HepG2 (cell line): Measurements from ENCODE around the gene ZFAND3. TPM values are rescaled to one million over a fixed set of nuclear protein-coding genes. Genes with fewer than 3 reads are reported as not detected.

Experiments used
- FOXA3 ChIP-seq: IDR thresholded peaks from 2 replicates; pipeline ENCODE4 v1.6.1; 2016; ENCODE audit warnings: missing genetic modification reagents, missing compliant biosample characterization
- FOXK2 ChIP-seq: fragments of 450-650 bp; IDR thresholded peaks from 2 replicates; pipeline ENCODE4 v1.6.1; 2016
- FOXM1 ChIP-seq: sonication (generic); formaldehyde crosslinking; IDR thresholded peaks from 2 replicates; pipeline ENCODE4 v1.5.0; 2020; ENCODE audit warnings: missing genetic modification reagents
- HNRNPL ChIP-seq: fragments of 200-400 bp; formaldehyde crosslinking; IDR thresholded peaks from 2 replicates; pipeline ENCODE4 v1.6.1; 2017; ENCODE audit warnings: mild to moderate bottlenecking, low read depth, low read length
- ISX ChIP-seq: sonication (generic); formaldehyde crosslinking; conservative IDR thresholded peaks from 2 replicates; pipeline ENCODE4 v1.5.0; 2020; ENCODE audit warnings: missing genetic modification reagents
- KMT2A ChIP-seq: sonication (generic); formaldehyde crosslinking; IDR thresholded peaks from 2 replicates; pipeline ENCODE4 v1.4.0; 2020; ENCODE audit warnings: missing genetic modification reagents
- MAFF ChIP-seq: IDR thresholded peaks from 2 replicates; pipeline ENCODE4 v1.6.1; 2011; ENCODE audit warnings: low read depth, low read length, improper control_type of control experiment
- PPARG ChIP-seq: conservative IDR thresholded peaks from 2 replicates; pipeline ENCODE4 v1.6.1; 2016; ENCODE audit warnings: missing biosample characterization, missing genetic modification reagents
- RBAK ChIP-seq: sonication (generic); formaldehyde crosslinking; IDR thresholded peaks from 2 replicates; pipeline ENCODE4 v1.5.1; 2020; ENCODE audit warnings: mild to moderate bottlenecking, missing genetic modification reagents
- SAFB2 ChIP-seq: sonication (generic); formaldehyde crosslinking; IDR thresholded peaks from 2 replicates; pipeline ENCODE4 v1.5.1; 2020; ENCODE audit warnings: missing genetic modification reagents, low read depth, mild to moderate bottlenecking, borderline replicate concordance
- SRSF1 ChIP-seq: fragments of 200-400 bp; formaldehyde crosslinking; optimal IDR thresholded peaks from 2 replicates; pipeline ENCODE3; 2017; ENCODE audit warnings: mild to moderate bottlenecking, low read depth, low read length, moderate library complexity
- TGIF2 ChIP-seq: IDR thresholded peaks from 2 replicates; pipeline ENCODE4 v1.6.1; 2016; ENCODE audit warnings: control low read depth, missing compliant biosample characterization
- ZC3H13 ChIP-seq: sonication (generic); formaldehyde crosslinking; IDR thresholded peaks from 2 replicates; pipeline ENCODE4 v1.8.1; 2023; ENCODE audit warnings: mild to moderate bottlenecking, missing genetic modification reagents, moderate library complexity
- ZNF230 ChIP-seq: sonication (generic); formaldehyde crosslinking; IDR thresholded peaks from 2 replicates; pipeline ENCODE4 v1.4.0; 2020; ENCODE audit warnings: mild to moderate bottlenecking, missing genetic modification reagents
- ZNF256 ChIP-seq: sonication (generic); formaldehyde crosslinking; conservative IDR thresholded peaks from 2 replicates; pipeline ENCODE4 v1.4.0; 2020; ENCODE audit warnings: missing genetic modification reagents
- ZNF430 ChIP-seq: sonication (generic); formaldehyde crosslinking; IDR thresholded peaks from 2 replicates; pipeline ENCODE4 v1.9.0; 2021; ENCODE audit warnings: mild to moderate bottlenecking, missing genetic modification reagents
- ZNF431 ChIP-seq: sonication (generic); formaldehyde crosslinking; IDR thresholded peaks from 2 replicates; pipeline ENCODE4 v1.9.0; 2022; ENCODE audit warnings: missing genetic modification reagents, low read depth, mild to moderate bottlenecking, borderline replicate concordance
- ZNF530 ChIP-seq: sonication (generic); formaldehyde crosslinking; IDR thresholded peaks from 2 replicates; pipeline ENCODE4 v1.5.0; 2020; ENCODE audit warnings: low read depth, mild to moderate bottlenecking, missing genetic modification reagents
- ZNF615 ChIP-seq: sonication (generic); formaldehyde crosslinking; IDR thresholded peaks from 2 replicates; pipeline ENCODE4 v1.5.0; 2020; ENCODE audit warnings: mild to moderate bottlenecking, missing genetic modification reagents, borderline replicate concordance
- ZNF660 ChIP-seq: sonication (generic); formaldehyde crosslinking; IDR thresholded peaks from 2 replicates; pipeline ENCODE4 v1.5.1; 2020; ENCODE audit warnings: mild to moderate bottlenecking, low read depth, missing genetic modification reagents, borderline replicate concordance
- ZNF782 ChIP-seq: sonication (generic); formaldehyde crosslinking; IDR thresholded peaks from 2 replicates; pipeline ENCODE4 v1.4.0; 2020; ENCODE audit warnings: missing genetic modification reagents, mild to moderate bottlenecking, borderline replicate concordance
- ZNF792 ChIP-seq: IDR thresholded peaks from 2 replicates; pipeline ENCODE4 v1.6.1; 2016
- ZNF841 ChIP-seq: sonication (generic); formaldehyde crosslinking; IDR thresholded peaks from 2 replicates; pipeline ENCODE4 v1.8.1; 2023; ENCODE audit warnings: missing genetic modification reagents, borderline replicate concordance
- polyA plus RNA-seq, 8 experiments: library from polyadenylated mRNA; depleted of rRNA in 3 of 8; stranded (reverse) in 7 of 8; unstranded in 1 of 8; fragments of >200 nt; fragmentation: Illumina TruSeq in 4 of 8; extraction: Trizol in 4 of 8; gene quantifications; 2 replicates each; pipeline versions ENCODE4 v1.2.1 to v1.2.3, GENCODE V29; 2011 to 2016; ENCODE audit warnings: low read depth in 4 of 8, missing spikeins in 1 of 8, mixed read lengths in 1 of 8; ENCODE audit not compliant: insufficient read depth in 1 of 8
- total RNA-seq, 5 experiments: library from RNA; depleted of rRNA; stranded (reverse); fragments of >200 nt; fragmentation: Illumina TruSeq; extraction: Trizol; gene quantifications; 2 replicates each; pipeline ENCODE4 v1.2.3, GENCODE V29; 2016; ENCODE audit warnings: low read depth in 1 of 5
- TF ChIP-seq, protein P1 (sequence below): sonication (generic); formaldehyde crosslinking; IDR thresholded peaks from 2 replicates; pipeline ENCODE4 v1.5.0; 2020; ENCODE audit warnings: mild to moderate bottlenecking, missing genetic modification reagents, borderline replicate concordance
- TF ChIP-seq, protein P2 (sequence below): fragments of 450-650 bp; IDR thresholded peaks from 2 replicates; pipeline ENCODE4 v1.6.1; 2016
- TF ChIP-seq, protein P3 (sequence below): sonication (generic); formaldehyde crosslinking; IDR thresholded peaks from 2 replicates; pipeline ENCODE4 v1.8.0; 2022; ENCODE audit warnings: mild to moderate bottlenecking, missing genetic modification reagents, moderate library complexity

The ZFAND3 gene
- total and polyA plus RNA-seq, 2 of the 13 experiments (the other 11 are each of a cell fraction or from before 2014, with no cell fraction given) = 16.4 to 17.1 TPM

DNA sequence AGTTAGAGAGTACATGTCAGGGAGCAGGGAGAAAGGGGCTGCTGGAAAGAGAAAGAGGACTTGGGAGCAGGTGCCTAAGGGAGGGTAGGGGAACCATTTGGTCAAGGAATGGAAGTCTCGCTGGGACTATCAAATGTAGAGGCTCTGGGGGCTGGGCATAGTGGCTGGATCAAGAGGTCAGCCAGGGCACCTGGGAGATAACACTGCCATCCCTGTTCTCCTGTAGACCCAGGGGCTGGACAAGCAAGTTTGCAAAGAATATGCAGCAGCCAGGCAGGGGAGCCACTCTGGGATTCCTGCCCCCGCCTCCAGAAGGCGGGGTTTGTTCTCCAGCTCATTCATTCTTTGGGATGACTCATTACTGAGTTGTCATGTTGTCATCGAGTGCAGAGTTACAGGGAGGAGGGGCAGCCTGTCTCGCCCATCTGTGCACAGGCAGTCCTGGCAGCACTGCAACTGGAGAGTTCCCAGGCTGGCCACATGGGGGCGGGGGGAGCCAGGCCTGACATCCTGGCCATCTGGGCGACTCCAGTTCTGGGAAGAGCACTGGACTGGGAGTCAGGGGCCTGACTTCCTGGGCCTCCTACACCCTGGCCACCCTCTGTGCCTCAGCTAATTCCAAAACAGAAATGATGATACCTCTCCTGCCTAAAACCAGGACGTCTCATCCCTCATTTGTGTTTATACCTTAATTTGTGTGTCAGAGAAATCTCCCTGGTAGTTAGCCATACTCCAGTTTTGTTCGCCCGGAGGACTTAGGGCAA, 28.2 kb upstream of the ZFAND3 start (continued):
- TF ChIP-seq, protein P1, sequence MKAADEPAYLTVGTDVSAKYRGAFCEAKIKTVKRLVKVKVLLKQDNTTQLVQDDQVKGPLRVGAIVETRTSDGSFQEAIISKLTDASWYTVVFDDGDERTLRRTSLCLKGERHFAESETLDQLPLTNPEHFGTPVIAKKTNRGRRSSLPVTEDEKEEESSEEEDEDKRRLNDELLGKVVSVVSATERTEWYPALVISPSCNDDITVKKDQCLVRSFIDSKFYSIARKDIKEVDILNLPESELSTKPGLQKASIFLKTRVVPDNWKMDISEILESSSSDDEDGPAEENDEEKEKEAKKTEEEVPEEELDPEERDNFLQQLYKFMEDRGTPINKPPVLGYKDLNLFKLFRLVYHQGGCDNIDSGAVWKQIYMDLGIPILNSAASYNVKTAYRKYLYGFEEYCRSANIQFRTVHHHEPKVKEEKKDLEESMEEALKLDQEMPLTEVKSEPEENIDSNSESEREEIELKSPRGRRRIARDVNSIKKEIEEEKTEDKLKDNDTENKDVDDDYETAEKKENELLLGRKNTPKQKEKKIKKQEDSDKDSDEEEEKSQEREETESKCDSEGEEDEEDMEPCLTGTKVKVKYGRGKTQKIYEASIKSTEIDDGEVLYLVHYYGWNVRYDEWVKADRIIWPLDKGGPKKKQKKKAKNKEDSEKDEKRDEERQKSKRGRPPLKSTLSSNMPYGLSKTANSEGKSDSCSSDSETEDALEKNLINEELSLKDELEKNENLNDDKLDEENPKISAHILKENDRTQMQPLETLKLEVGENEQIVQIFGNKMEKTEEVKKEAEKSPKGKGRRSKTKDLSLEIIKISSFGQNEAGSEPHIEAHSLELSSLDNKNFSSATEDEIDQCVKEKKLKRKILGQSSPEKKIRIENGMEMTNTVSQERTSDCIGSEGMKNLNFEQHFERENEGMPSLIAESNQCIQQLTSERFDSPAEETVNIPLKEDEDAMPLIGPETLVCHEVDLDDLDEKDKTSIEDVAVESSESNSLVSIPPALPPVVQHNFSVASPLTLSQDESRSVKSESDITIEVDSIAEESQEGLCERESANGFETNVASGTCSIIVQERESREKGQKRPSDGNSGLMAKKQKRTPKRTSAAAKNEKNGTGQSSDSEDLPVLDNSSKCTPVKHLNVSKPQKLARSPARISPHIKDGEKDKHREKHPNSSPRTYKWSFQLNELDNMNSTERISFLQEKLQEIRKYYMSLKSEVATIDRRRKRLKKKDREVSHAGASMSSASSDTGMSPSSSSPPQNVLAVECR = peak; percentile 82; the same call in 1 of the 2 replicates
- TF ChIP-seq KMT2A = peak; percentile 50; the same call in 1 of the 2 replicates
- TF ChIP-seq ZNF530 (CRISPR knock-in tag) = no peak
- peak; percentile 59; the same call in 1 of the 2 replicates for TF ChIP-seq ZNF430 (CRISPR knock-in tag)
- TF ChIP-seq, protein P2, sequence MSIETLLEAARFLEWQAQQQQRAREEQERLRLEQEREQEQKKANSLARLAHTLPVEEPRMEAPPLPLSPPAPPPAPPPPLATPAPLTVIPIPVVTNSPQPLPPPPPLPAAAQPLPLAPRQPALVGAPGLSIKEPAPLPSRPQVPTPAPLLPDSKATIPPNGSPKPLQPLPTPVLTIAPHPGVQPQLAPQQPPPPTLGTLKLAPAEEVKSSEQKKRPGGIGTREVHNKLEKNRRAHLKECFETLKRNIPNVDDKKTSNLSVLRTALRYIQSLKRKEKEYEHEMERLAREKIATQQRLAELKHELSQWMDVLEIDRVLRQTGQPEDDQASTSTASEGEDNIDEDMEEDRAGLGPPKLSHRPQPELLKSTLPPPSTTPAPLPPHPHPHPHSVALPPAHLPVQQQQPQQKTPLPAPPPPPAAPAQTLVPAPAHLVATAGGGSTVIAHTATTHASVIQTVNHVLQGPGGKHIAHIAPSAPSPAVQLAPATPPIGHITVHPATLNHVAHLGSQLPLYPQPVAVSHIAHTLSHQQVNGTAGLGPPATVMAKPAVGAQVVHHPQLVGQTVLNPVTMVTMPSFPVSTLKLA = no peak
- peak; percentile 96 for TF ChIP-seq TGIF2 (CRISPR knock-in tag)
- TF ChIP-seq RBAK (CRISPR knock-in tag) = no peak; the same call in none of the 2 replicates
- TF ChIP-seq ZNF660 = no peak
- TF ChIP-seq ZNF431 (CRISPR knock-in tag) = peak; percentile 35; the same call in 1 of the 2 replicates
- TF ChIP-seq ZNF792 (CRISPR knock-in tag) = peak; percentile 50; the same call in 1 of the 2 replicates
- no peak for TF ChIP-seq ZNF841
- TF ChIP-seq FOXA3 (CRISPR knock-in tag) = peak; percentile 82
- TF ChIP-seq, protein P3, sequence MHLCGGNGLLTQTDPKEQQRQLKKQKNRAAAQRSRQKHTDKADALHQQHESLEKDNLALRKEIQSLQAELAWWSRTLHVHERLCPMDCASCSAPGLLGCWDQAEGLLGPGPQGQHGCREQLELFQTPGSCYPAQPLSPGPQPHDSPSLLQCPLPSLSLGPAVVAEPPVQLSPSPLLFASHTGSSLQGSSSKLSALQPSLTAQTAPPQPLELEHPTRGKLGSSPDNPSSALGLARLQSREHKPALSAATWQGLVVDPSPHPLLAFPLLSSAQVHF (CRISPR knock-in tag) = no peak
- peak; percentile 89 for TF ChIP-seq FOXK2
- no peak for TF ChIP-seq SRSF1
- TF ChIP-seq MAFF = no peak
- no peak for TF ChIP-seq ZNF256
- TF ChIP-seq PPARG (CRISPR knock-in tag) = peak; percentile 55; the same call in 1 of the 2 replicates
- TF ChIP-seq SAFB2 (CRISPR knock-in tag) = no peak; the same call in 1 of the 2 replicates
- 0 out of 2 replicates have a peak, but pooled peaks have one; percentile 57 for TF ChIP-seq HNRNPL
- TF ChIP-seq ZC3H13 (CRISPR knock-in tag) = no peak
- no peak for TF ChIP-seq ZNF230
- no peak; the same call in 1 of the 2 replicates for TF ChIP-seq ZNF782 (CRISPR knock-in tag)
- no peak for TF ChIP-seq ZNF615 (CRISPR knock-in tag)
- no peak for TF ChIP-seq FOXM1 (CRISPR knock-in tag)
- TF ChIP-seq ISX (CRISPR knock-in tag) = no peak
